ENCODE measurements around the gene AICDA.

GRCh38 chr12:8644345-8645248, 31.9 kb upstream of the AICDA start:
- TF ChIP-seq CTCF (optimal IDR thresholded peaks at IDR 0.05 in 1 of 3, IDR thresholded peaks at IDR 0.05 in 1 of 3, conservative IDR thresholded peaks at IDR 0.05 in 1 of 3; ENCODE audit: extremely low read depth in 1 of 3, insufficient read depth in 2 of 3, low read length in 3 of 3) (no peak), EZH2 (IDR thresholded peaks at IDR 0.05; ENCODE audit: low read length) (no peak)

All from keratinocyte (primary cell).